WTC11 (cell line): Measurements from ENCODE around the gene ALDH16A1. TPM values are rescaled to one million over a fixed set of nuclear protein-coding genes. Genes with fewer than 3 reads are reported as not detected.

ENCODE experiments used
- ATAC-seq: fragments of 200-7000 bp; cut with Tn5 transposase; 2 replicates; pipeline ENCODE4 v1.10.0; 2021; ENCODE audit warnings: mild to moderate bottlenecking, moderate library complexity
- CTCF ChIA-PET: fragments of 300-600 bp; sonication (Branson Sonifier 250); formaldehyde crosslinking; loops from one replicate; lab custom pipeline; 2021; ENCODE audit warnings: antibody characterized with exemption; lab: Charles Lee
- POLR2A ChIA-PET: fragments of 350-600 bp; sonication (Branson Sonifier 250); formaldehyde crosslinking; loops from one replicate; lab custom pipeline; 2021; ENCODE audit warnings: antibody characterized with exemption; lab: Charles Lee
- DNase-seq: peaks from one replicate; pipeline ENCODE4 v3.0.0; 2021; ENCODE audit warnings: low spot score
- H3K27ac Mint-ChIP-seq: 2 replicates; pipeline ENCODE4 v1.8.0; 2021; ENCODE audit warnings: mixed read lengths
- H3K27me3 Mint-ChIP-seq: 2 replicates; pipeline ENCODE4 v1.8.0; 2021; ENCODE audit warnings: low read depth, mild to moderate bottlenecking, moderate library complexity, mixed read lengths
- H3K36me3 Mint-ChIP-seq: 2 replicates; pipeline ENCODE4 v1.8.0; 2021; ENCODE audit warnings: mixed read lengths
- H3K4me1 Mint-ChIP-seq: 2 replicates; pipeline ENCODE4 v1.8.0; 2022; ENCODE audit warnings: mixed read lengths
- H3K4me3 Mint-ChIP-seq: 2 replicates; pipeline ENCODE4 v1.8.0; 2021; ENCODE audit warnings: mild to moderate bottlenecking, moderate library complexity, mixed read lengths
- H3K9me3 Mint-ChIP-seq: 2 replicates; pipeline ENCODE4 v1.8.0; 2021; ENCODE audit warnings: mixed read lengths
- ATF1 ChIP-seq: sonication (generic); formaldehyde crosslinking; IDR thresholded peaks from 2 replicates; pipeline ENCODE4 v1.8.1; 2023; ENCODE audit warnings: mild to moderate bottlenecking, moderate library complexity, missing genetic modification reagents
- GABPB1 ChIP-seq: sonication (generic); formaldehyde crosslinking; IDR thresholded peaks from 2 replicates; pipeline ENCODE4 v1.8.1; 2023; ENCODE audit warnings: mild to moderate bottlenecking, missing genetic modification reagents
- KAT7 ChIP-seq: sonication (generic); formaldehyde crosslinking; IDR thresholded peaks from 2 replicates; pipeline ENCODE4 v1.8.1; 2023; ENCODE audit warnings: missing genetic modification reagents, mild to moderate bottlenecking, borderline replicate concordance
- NR1H2 ChIP-seq: sonication (generic); formaldehyde crosslinking; IDR thresholded peaks from 2 replicates; pipeline ENCODE4 v1.9.0; 2021; ENCODE audit warnings: mild to moderate bottlenecking, moderate library complexity, missing genetic modification reagents
- NR2C2 ChIP-seq: sonication (generic); formaldehyde crosslinking; IDR thresholded peaks from 2 replicates; pipeline ENCODE4 v1.8.0; 2022; ENCODE audit warnings: mild to moderate bottlenecking, missing genetic modification reagents
- OVOL2 ChIP-seq: fragments of 250-450 bp; sonication (Bioruptor Pico); IDR thresholded peaks from 2 replicates; pipeline ENCODE4 v1.9.0; 2021; ENCODE audit warnings: mild to moderate bottlenecking, borderline replicate concordance
- TP53 ChIP-seq: sonication (generic); formaldehyde crosslinking; IDR thresholded peaks from 2 replicates; pipeline ENCODE4 v1.8.1; 2023; ENCODE audit warnings: mild to moderate bottlenecking, missing genetic modification reagents
- ZNF138 ChIP-seq: sonication (generic); formaldehyde crosslinking; conservative IDR thresholded peaks from 2 replicates; pipeline ENCODE4 v1.8.1; 2022; ENCODE audit warnings: mild to moderate bottlenecking, moderate library complexity, missing genetic modification reagents
- ZNF219 ChIP-seq: sonication (generic); formaldehyde crosslinking; IDR thresholded peaks from 2 replicates; pipeline ENCODE4 v1.8.0; 2023; ENCODE audit warnings: missing genetic modification reagents, mild to moderate bottlenecking, borderline replicate concordance
- ZNF671 ChIP-seq: fragments of 250-450 bp; sonication (Bioruptor Pico); IDR thresholded peaks from 2 replicates; pipeline ENCODE4 v1.8.0; 2021; ENCODE audit warnings: mild to moderate bottlenecking
- total RNA-seq: library from RNA; stranded (reverse); gene quantifications from 3 replicates; pipeline ENCODE4 v1.2.3, GENCODE V29; 2021
- TF ChIP-seq, protein P1 (sequence below): sonication (generic); formaldehyde crosslinking; IDR thresholded peaks from 2 replicates; pipeline ENCODE4 v1.8.0; 2022; ENCODE audit warnings: mild to moderate bottlenecking, missing genetic modification reagents
- TF ChIP-seq, protein P2 (sequence below): sonication (generic); formaldehyde crosslinking; IDR thresholded peaks from 2 replicates; pipeline ENCODE4 v1.8.1; 2023; ENCODE audit warnings: mild to moderate bottlenecking, missing genetic modification reagents, moderate library complexity
- TF ChIP-seq, protein P3 (sequence below): sonication (generic); formaldehyde crosslinking; IDR thresholded peaks from 2 replicates; pipeline ENCODE4 v1.8.1; 2023; ENCODE audit warnings: mild to moderate bottlenecking, missing genetic modification reagents, borderline replicate concordance
- TF ChIP-seq, protein P4 (sequence below): sonication (generic); formaldehyde crosslinking; IDR thresholded peaks from 2 replicates; pipeline ENCODE4 v1.8.1; 2022; ENCODE audit warnings: missing genetic modification reagents, borderline replicate concordance
- TF ChIP-seq, protein P5 (sequence below): sonication (generic); formaldehyde crosslinking; IDR thresholded peaks from 2 replicates; pipeline ENCODE4 v1.8.0; 2023; ENCODE audit warnings: missing genetic modification reagents, mild to moderate bottlenecking, borderline replicate concordance

Gene ALDH16A1
- total RNA-seq, 1 experiment from 2014 or later = 44.3 TPM

DNA sequence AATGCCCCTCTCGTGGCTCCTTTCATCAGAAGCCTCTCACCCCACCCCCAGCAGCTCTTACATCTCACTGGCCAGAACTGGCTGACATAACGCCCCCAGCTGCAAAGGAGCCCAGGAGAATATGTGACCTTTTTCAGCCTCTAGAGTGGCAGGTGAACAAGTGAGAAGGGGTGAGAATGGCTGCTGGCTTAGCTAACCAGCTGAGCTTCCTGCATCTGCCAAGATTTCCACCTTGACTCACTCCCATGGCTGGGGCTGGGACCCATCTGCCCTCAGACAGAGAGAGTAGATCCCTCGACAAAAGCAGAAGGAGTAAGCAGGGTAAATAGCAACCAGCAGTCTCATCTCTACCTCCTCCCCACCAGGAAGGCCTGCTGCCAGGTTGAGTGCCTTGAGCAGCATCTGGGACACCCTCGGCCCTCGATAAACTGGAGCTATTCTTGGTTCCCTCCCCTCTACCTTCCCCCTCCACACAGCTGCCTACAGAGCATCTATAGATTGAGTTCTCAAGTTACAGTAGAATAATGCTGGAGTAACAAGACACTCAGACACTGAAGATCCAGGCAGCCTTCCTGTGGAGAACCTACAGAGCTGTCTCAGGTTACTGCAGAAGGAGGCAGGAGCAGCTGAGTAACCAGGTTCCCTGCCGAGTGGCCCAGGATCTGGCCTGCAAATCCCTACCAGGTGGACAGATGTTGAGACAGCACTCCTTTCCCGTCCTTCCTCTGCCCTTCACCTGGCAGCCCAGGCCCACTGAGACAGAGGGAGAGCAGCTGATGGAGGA, 49.4 kb upstream of the ALDH16A1 start (continued):
- TF ChIP-seq, protein P1, sequence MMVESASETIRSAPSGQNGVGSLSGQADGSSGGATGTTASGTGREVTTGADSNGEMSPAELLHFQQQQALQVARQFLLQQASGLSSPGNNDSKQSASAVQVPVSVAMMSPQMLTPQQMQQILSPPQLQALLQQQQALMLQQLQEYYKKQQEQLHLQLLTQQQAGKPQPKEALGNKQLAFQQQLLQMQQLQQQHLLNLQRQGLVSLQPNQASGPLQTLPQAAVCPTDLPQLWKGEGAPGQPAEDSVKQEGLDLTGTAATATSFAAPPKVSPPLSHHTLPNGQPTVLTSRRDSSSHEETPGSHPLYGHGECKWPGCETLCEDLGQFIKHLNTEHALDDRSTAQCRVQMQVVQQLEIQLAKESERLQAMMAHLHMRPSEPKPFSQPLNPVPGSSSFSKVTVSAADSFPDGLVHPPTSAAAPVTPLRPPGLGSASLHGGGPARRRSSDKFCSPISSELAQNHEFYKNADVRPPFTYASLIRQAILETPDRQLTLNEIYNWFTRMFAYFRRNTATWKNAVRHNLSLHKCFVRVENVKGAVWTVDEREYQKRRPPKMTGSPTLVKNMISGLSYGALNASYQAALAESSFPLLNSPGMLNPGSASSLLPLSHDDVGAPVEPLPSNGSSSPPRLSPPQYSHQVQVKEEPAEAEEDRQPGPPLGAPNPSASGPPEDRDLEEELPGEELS (CRISPR knock-in tag) = no peak; the same call in 1 of the 2 replicates
- TF ChIP-seq, protein P2, sequence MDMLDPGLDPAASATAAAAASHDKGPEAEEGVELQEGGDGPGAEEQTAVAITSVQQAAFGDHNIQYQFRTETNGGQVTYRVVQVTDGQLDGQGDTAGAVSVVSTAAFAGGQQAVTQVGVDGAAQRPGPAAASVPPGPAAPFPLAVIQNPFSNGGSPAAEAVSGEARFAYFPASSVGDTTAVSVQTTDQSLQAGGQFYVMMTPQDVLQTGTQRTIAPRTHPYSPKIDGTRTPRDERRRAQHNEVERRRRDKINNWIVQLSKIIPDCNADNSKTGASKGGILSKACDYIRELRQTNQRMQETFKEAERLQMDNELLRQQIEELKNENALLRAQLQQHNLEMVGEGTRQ (CRISPR knock-in tag) = no peak
- TF ChIP-seq TP53 (CRISPR knock-in tag) (no peak), ZNF671 (CRISPR knock-in tag) (no peak), ZNF138 (CRISPR knock-in tag) (no peak), ATF1 (CRISPR knock-in tag) (no peak), NR1H2 (no peak), OVOL2 (CRISPR knock-in tag) (no peak), GABPB1 (CRISPR knock-in tag) (no peak), ZNF219 (CRISPR knock-in tag) (no peak)
- TF ChIP-seq, protein P3, sequence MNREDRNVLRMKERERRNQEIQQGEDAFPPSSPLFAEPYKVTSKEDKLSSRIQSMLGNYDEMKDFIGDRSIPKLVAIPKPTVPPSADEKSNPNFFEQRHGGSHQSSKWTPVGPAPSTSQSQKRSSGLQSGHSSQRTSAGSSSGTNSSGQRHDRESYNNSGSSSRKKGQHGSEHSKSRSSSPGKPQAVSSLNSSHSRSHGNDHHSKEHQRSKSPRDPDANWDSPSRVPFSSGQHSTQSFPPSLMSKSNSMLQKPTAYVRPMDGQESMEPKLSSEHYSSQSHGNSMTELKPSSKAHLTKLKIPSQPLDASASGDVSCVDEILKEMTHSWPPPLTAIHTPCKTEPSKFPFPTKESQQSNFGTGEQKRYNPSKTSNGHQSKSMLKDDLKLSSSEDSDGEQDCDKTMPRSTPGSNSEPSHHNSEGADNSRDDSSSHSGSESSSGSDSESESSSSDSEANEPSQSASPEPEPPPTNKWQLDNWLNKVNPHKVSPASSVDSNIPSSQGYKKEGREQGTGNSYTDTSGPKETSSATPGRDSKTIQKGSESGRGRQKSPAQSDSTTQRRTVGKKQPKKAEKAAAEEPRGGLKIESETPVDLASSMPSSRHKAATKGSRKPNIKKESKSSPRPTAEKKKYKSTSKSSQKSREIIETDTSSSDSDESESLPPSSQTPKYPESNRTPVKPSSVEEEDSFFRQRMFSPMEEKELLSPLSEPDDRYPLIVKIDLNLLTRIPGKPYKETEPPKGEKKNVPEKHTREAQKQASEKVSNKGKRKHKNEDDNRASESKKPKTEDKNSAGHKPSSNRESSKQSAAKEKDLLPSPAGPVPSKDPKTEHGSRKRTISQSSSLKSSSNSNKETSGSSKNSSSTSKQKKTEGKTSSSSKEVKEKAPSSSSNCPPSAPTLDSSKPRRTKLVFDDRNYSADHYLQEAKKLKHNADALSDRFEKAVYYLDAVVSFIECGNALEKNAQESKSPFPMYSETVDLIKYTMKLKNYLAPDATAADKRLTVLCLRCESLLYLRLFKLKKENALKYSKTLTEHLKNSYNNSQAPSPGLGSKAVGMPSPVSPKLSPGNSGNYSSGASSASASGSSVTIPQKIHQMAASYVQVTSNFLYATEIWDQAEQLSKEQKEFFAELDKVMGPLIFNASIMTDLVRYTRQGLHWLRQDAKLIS (CRISPR knock-in tag) = no peak
- TF ChIP-seq, protein P4, sequence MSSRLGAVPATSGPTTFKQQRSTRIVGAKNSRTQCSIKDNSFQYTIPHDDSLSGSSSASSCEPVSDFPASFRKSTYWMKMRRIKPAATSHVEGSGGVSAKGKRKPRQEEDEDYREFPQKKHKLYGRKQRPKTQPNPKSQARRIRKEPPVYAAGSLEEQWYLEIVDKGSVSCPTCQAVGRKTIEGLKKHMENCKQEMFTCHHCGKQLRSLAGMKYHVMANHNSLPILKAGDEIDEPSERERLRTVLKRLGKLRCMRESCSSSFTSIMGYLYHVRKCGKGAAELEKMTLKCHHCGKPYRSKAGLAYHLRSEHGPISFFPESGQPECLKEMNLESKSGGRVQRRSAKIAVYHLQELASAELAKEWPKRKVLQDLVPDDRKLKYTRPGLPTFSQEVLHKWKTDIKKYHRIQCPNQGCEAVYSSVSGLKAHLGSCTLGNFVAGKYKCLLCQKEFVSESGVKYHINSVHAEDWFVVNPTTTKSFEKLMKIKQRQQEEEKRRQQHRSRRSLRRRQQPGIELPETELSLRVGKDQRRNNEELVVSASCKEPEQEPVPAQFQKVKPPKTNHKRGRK (CRISPR knock-in tag) = no peak

DNA sequence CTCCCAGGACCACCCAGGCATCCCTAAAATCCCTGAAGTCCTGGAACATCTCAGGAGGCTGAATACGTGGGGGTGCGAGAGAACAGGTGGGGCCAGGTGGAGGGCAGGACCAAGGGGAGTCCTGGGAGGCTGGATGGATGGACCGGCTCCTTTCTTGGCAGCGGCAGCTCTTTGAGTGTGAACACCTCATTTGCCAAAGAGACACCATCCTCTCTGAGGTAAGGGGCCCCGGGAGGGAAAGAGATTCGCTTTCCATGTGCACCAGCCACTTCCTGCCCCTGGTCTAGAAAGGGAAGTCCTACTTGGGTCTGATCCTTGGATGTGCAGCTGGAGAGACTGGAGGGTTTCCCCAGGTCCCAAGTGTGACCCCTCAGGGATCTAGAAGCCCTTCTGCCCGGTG, 45.9 kb upstream of the ALDH16A1 start:
- no peaks in the 10 kb centered on the region for H3K36me3 Mint-ChIP-seq
- CTCF ChIA-PET = interaction anchor here (0.6 to 1.6 kb wide), 3 partner anchors 10 to 45 kb away, joined by 3 to 11 read pairs (median 3); partner anchors contain the start of gene TEAD2
- POLR2A ChIA-PET = no interaction called here
- DNase-seq (no peak), ATAC-seq (no peak)
- peaks cover 32% of the 10 kb centered on the region for H3K4me1 Mint-ChIP-seq
- no peak overlapping the region for H3K27ac Mint-ChIP-seq
- H3K4me3 Mint-ChIP-seq = no peak overlapping the region
- TF ChIP-seq, protein P5, sequence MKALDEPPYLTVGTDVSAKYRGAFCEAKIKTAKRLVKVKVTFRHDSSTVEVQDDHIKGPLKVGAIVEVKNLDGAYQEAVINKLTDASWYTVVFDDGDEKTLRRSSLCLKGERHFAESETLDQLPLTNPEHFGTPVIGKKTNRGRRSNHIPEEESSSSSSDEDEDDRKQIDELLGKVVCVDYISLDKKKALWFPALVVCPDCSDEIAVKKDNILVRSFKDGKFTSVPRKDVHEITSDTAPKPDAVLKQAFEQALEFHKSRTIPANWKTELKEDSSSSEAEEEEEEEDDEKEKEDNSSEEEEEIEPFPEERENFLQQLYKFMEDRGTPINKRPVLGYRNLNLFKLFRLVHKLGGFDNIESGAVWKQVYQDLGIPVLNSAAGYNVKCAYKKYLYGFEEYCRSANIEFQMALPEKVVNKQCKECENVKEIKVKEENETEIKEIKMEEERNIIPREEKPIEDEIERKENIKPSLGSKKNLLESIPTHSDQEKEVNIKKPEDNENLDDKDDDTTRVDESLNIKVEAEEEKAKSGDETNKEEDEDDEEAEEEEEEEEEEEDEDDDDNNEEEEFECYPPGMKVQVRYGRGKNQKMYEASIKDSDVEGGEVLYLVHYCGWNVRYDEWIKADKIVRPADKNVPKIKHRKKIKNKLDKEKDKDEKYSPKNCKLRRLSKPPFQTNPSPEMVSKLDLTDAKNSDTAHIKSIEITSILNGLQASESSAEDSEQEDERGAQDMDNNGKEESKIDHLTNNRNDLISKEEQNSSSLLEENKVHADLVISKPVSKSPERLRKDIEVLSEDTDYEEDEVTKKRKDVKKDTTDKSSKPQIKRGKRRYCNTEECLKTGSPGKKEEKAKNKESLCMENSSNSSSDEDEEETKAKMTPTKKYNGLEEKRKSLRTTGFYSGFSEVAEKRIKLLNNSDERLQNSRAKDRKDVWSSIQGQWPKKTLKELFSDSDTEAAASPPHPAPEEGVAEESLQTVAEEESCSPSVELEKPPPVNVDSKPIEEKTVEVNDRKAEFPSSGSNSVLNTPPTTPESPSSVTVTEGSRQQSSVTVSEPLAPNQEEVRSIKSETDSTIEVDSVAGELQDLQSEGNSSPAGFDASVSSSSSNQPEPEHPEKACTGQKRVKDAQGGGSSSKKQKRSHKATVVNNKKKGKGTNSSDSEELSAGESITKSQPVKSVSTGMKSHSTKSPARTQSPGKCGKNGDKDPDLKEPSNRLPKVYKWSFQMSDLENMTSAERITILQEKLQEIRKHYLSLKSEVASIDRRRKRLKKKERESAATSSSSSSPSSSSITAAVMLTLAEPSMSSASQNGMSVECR (CRISPR knock-in tag) = no peak
- TF ChIP-seq KAT7 (CRISPR knock-in tag) (no peak), NR2C2 (CRISPR knock-in tag) (no peak)
- H3K27me3 Mint-ChIP-seq = peaks cover 9% of the 10 kb centered on the region; the same call in 1 of the 2 replicates
- no peaks in the 10 kb centered on the region for H3K9me3 Mint-ChIP-seq
